ENCODE data around the gene KIF26B.

The KIF26B gene

DNA sequence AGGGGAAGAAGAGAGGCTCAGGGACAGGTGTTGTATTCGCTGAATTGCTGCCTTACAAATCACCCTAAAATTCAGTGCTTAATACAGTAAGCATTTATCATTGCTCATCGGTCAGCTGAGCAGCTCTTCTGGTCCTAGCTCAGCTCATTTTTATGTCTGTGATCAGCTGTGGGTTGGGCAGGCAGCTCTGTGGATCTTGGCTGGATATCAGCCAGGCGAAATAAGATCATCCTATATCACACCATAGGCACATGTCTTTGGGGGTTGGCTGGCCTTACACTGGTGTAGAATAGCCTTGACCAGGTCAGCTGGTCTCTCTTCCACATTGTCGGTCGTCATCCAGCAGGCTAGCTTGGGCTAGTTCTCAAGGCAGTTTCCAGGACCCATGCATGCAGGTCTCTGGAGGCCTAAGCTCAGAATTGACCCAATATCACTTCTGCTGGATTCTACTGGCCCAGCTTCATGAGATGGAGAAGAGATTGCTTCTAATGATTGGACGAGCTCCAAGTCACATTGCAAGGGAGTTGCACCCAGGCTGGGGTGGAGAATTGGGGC lies 448.6 kb downstream of the KIF26B start:
- TF ChIP-seq ZNF274 (IDR thresholded peaks at IDR 0.05; ENCODE audit: low read depth, low read length): no peak

DNA sequence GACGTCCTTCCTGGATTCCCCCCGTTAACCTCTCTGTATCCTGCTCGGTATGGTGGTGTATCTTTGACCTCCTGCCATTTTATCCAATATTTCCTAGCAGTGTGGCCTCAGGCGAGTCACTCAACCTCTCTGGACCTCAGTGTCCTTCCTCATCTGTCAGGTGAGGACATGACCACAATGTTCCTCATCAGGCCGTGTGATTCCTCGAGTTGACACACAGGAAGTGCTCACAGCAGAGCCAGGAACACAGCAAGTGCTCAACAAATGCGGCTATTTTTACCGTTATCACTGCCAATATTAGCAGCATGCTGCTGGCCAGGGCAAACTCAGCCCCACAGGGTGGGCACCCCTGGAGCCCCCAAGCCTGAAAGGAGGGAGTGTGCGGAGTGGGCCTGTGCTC lies 450.2 kb downstream of the KIF26B start:
- no peak overlapping the region for H3K4me3 ChIP-seq (ENCODE audit: low read length)
- TF ChIP-seq ZNF274 (IDR thresholded peaks at IDR 0.05; ENCODE audit: low read depth, low read length): no peak

More for the DNA sequence above, 448.6 kb downstream of the KIF26B start:
- no peak overlapping the region for H3K4me3 ChIP-seq (ENCODE audit: low read length)

DNA sequence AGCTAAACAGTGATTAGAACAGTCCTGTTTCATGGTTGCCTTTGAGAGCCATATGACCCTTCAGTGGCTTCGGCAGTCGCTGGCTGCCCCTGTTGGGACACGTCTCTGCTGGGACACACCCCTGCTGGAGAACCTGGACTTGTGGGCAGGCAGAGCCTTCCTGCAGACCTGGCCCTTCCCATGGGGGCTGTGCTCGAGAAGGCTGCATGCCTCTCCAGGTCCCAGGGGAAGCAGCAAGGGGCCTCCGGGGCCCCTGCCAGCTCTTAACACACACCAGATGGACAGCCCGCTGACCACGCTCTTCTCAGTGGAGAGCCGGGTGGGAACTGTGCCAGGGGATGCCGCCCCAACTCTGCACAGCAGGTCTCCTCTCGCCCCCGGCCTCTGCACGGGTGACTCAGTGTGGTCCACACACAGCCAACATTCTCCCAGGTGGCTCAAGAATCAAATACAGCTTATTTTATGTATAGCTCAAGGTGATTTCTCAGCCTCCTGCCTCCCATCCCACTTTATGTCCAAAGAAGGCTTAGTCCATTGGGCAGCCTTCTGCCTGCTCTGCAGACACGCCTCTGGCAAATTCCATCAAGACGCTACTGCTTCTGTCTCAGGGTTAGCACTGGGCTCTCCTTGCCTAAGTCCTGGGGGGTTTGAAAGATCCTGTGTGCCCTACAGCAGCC lies 450.8 kb downstream of the KIF26B start:
- no peak for TF ChIP-seq ZNF274 (IDR thresholded peaks at IDR 0.05; ENCODE audit: low read depth, low read length)

GRCh38 chr1:245606157-245606725 lies 451.5 kb downstream of the KIF26B start:
- TF ChIP-seq ZNF274 (IDR thresholded peaks at IDR 0.05; ENCODE audit: low read depth, low read length): no peak
- H3K4me3 ChIP-seq (ENCODE audit: low read length): no peak overlapping the region

More for the DNA sequence above, 450.8 kb downstream of the KIF26B start:
- no peak overlapping the region for H3K4me3 ChIP-seq (ENCODE audit: low read length)

DNA sequence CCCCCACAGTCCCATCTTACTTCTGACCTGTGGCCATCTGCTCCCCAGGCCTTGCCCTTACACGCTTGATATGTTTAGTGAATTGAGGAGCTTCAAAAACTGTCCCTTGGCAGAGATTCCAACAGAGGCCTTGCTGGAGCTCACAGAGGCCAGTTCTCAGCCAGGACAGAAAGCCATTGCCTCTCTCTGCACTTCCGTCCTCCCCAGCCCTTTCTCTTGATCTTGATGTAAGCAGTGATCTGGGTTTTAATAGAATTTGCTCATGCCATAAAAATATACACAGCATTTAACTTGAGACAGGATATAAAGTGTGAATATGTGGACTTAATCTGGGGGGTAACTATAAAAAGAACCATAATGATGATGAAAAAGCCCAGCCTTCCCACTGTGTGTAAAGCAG lies 453.5 kb downstream of the KIF26B start:
- TF ChIP-seq ZNF274 (IDR thresholded peaks at IDR 0.05; ENCODE audit: low read depth, low read length): no peak
- no peak overlapping the region for H3K4me3 ChIP-seq (ENCODE audit: low read length)

DNA sequence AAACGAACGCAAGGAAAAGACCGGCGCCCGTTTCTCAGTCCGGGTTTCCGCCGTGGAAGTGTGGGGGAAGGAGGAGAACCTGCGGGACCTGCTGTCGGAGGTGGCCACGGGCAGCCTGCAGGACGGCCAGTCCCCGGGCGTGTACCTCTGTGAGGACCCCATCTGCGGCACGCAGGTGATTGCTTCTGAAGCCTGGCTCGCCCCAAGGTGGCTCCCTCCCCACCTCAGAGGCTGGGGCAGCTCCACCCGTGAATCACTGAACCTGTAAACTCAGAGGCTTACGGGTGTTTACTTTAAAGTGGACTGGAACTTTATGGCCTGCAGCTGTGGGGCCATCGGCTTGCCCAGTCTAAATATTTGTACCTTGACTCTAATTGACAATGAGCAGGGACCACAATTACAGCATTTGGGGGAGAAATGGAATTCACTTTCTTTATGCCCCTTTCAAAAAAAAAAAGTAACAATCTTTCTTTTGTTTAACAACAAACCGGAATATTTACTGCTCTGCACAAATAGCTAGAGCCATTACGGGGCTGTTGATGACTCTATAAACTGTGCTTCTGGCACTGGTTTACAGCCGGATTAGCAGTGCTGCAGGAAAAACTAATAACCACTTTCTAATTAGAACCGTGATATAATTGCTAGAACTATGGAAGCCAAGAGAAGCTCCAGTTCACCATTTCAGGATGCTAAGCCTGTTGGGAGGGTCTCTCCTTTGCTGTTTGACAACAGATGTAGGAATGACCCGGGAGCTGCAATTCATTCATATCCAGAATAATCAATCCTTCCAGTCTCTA lies 454.8 kb downstream of the KIF26B start:
- no peak for TF ChIP-seq ZNF274 (IDR thresholded peaks at IDR 0.05; ENCODE audit: low read depth, low read length)
- H3K4me3 ChIP-seq (ENCODE audit: low read length): no peak overlapping the region

- H3K4me3 ChIP-seq (ENCODE audit: low read length): no peak overlapping the region
- no peak for TF ChIP-seq ZNF274 (IDR thresholded peaks at IDR 0.05; ENCODE audit: low read depth, low read length)
Measured at GRCh38 chr1:245611251-245611650, 456.5 kb downstream of the KIF26B start.

GRCh38 chr1:245614476-245614875 lies 459.7 kb downstream of the KIF26B start:
- H3K4me3 ChIP-seq (ENCODE audit: low read length): no peak overlapping the region
- no peak for TF ChIP-seq ZNF274 (IDR thresholded peaks at IDR 0.05; ENCODE audit: low read depth, low read length)

DNA sequence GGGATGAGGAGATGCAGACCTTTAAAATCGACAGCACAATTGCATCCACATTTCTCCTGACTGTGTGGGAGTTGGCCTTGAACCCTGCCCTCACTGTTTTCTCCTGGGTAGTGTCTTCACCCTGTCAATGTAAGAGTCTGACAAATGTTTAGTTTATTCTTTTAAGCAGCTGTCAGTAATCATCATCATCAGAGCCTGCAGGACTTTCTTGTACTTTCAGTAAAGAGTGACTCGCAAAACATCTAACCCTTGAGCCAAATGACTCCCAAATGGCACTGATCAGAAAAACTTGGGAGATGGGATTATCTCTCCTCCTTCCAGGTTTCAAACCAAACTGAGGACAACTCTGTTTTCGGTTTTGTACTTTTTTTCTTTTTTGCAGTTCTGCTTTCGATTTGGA lies 460.2 kb downstream of the KIF26B start:
- no peak overlapping the region for H3K4me3 ChIP-seq (ENCODE audit: low read length)
- TF ChIP-seq ZNF274 (IDR thresholded peaks at IDR 0.05; ENCODE audit: low read depth, low read length): no peak

DNA sequence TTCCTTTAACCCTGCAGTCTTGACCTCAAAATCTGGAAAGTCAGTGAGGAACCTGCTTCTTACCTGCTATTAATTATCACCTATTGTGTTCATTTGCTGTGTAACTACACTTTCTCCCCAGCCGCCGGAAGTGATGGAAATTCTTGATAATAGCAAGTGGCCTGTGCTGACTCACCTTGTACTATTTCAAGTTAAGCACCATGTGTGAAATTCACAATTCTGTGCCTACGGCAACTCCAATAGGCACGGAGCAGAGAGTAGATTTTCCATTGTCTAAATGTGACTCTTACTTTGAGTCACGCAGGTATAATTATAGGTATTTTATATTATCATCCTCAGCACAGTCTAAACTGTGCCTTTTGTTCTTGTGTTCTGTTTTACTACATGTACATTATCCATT lies 466.8 kb downstream of the KIF26B start:
- no peak for TF ChIP-seq ZNF274 (IDR thresholded peaks at IDR 0.05; ENCODE audit: low read depth, low read length)
- no peak overlapping the region for H3K4me3 ChIP-seq (ENCODE audit: low read length)

DNA sequence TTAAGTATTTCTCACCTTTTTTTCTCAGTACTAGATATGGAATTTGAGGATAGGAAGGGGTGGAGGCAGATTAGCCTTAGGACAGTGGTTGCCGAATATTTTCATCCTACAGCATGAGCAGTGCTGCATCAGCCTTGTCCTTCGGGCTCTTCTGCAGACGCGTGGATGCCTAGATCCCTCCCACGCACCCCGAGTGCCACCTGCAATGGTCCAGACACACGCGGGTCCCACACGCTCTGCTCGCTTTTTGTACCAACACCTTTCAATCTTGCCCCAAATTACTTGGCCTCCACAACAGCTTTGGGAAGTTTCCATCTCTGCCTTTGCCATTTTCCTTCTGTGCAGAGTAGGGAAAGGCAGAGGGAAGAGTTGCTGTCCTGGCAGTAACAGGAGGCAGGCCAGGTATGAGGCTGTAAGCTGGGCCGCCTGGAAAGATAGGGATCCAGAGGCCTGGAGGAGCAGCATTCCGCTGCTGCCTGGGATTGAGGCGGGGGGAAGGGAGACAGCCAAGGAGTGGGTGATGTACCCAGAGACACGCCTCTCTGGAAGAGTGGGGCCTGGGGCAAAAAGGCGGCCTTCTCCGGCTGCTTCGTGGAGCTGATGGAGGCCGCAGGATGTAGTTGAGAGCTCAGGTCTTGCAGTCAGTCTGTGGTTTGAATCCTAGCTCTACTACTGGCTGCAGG lies 467.7 kb downstream of the KIF26B start:
- no peak for TF ChIP-seq ZNF274 (IDR thresholded peaks at IDR 0.05; ENCODE audit: low read depth, low read length)
- H3K4me3 ChIP-seq (ENCODE audit: low read length): no peak overlapping the region

DNA sequence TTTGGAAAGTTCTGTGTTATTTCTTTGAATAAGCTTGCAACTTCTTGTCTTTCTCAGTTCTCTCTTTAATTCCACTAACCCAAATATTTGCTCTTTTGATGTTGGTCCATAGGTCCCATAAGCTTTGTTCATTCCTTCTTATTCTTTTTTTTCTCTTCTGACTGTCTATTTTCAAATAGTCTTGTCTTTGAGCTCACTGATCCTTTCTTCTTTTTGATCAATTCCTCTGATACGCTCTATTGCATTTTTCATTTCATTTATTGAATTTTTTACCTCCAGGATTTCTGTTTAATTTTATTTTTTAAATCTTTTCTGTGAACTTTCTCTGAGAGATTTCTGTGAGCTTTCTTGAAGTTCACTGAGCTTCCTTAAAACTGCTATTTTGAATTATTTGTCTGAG lies 486.6 kb downstream of the KIF26B start:
- H3K4me3 ChIP-seq (ENCODE audit: low read length): no peak overlapping the region
- no peak for TF ChIP-seq ZNF274 (IDR thresholded peaks at IDR 0.05; ENCODE audit: low read depth, low read length)

GRCh38 chr1:245645406-245645805 lies 490.6 kb downstream of the KIF26B start:
- no peak for TF ChIP-seq ZNF274 (IDR thresholded peaks at IDR 0.05; ENCODE audit: low read depth, low read length)
- no peak overlapping the region for H3K4me3 ChIP-seq (ENCODE audit: low read length)

DNA sequence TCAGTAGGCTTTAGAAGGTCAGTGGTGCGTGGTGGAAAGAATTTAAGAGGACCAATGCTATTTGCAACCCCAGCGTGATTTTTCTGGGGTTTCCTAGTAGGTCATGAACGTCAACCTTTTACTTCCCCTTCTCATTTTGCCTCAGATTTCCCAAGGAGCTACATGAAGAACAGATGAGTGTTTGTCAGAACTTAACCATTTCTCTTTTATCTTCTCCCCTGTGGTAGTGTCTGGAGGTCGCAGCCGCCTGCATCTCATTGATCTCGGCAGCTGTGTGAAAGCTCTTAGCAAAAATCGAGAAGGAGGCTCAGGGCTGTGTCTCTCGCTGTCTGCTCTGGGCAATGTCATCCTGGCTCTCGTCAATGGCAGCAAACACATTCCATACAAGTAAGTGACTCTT lies 491.1 kb downstream of the KIF26B start:
- no peak for TF ChIP-seq ZNF274 (IDR thresholded peaks at IDR 0.05; ENCODE audit: low read depth, low read length)
- no peak overlapping the region for H3K4me3 ChIP-seq (ENCODE audit: low read length)

Data from GM08714 (cell line).